RWPE2 (cell line): ENCODE measurements around the gene GCKR.

Experiments used
- ATAC-seq: fragments of 200-7000 bp; cut with Tn5 transposase; 3 replicates; pipeline ENCODE4 v1.9.1; 2021; ENCODE audit warnings: low read depth
- DNase-seq: peaks from one replicate; pipeline ENCODE4 v3.0.0-alpha.2; 2020; ENCODE audit warnings: low spot score
- H3K27ac ChIP-seq: fragments of 450-650 bp; 2 replicates; pipeline ENCODE4 v1.5.1; 2017; ENCODE audit warnings: mild to moderate bottlenecking; ENCODE audit not compliant: poor library complexity, severe bottlenecking
- H3K27me3 ChIP-seq: fragments of 250-450 bp; sonication (Bioruptor Pico); 2 replicates; pipeline ENCODE4 v1.5.1; 2021; ENCODE audit warnings: mild to moderate bottlenecking, moderate library complexity; ENCODE audit not compliant: insufficient read depth, poor library complexity, severe bottlenecking
- H3K36me3 ChIP-seq: fragments of 250-450 bp; sonication (Bioruptor Pico); 2 replicates; pipeline ENCODE4 v1.5.1; 2020; ENCODE audit warnings: low read depth, mild to moderate bottlenecking, moderate library complexity
- H3K4me1 ChIP-seq: fragments of 250-450 bp; sonication (Bioruptor Pico); 2 replicates; pipeline ENCODE4 v1.5.1; 2021; ENCODE audit warnings: mild to moderate bottlenecking, moderate library complexity; ENCODE audit not compliant: insufficient read depth, poor library complexity, severe bottlenecking
- H3K4me3 ChIP-seq: fragments of 250-450 bp; sonication (Bioruptor Pico); 2 replicates; pipeline ENCODE4 v1.5.1; 2021; ENCODE audit warnings: mild to moderate bottlenecking, moderate library complexity; ENCODE audit not compliant: severe bottlenecking
- H3K9me3 ChIP-seq: fragments of 250-450 bp; sonication (Bioruptor Pico); 2 replicates; pipeline ENCODE4 v1.5.1; 2021; ENCODE audit warnings: mild to moderate bottlenecking, moderate library complexity; ENCODE audit not compliant: severe bottlenecking
- TF ChIP-seq, protein P1 (sequence below): fragments of 450-650 bp; IDR thresholded peaks from one replicate; pipeline ENCODE4 v1.5.1; 2017; ENCODE audit warnings: mild to moderate bottlenecking, moderate library complexity; ENCODE audit not compliant: poor library complexity, severe bottlenecking

Gene GCKR

DNA sequence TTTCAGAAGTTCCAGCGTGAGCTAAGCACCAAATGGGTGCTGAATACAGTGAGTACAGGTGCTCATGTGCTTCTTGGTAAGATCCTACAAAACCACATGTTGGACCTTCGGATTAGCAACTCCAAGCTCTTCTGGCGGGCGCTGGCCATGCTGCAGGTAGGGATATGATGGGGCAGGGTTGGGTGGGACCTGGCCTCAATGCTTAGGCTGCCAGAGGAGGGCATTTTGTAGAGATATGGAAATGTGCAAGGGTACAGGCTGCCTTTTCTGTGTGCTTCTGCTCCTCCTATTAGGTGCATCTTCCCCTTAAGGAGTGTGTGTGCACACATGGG is 22.1 kb downstream of the GCKR start:
- H3K9me3 ChIP-seq, result no peaks in the 10 kb centered on the region
- H3K27me3 ChIP-seq, result no peaks in the 10 kb centered on the region
- TF ChIP-seq, protein P1, sequence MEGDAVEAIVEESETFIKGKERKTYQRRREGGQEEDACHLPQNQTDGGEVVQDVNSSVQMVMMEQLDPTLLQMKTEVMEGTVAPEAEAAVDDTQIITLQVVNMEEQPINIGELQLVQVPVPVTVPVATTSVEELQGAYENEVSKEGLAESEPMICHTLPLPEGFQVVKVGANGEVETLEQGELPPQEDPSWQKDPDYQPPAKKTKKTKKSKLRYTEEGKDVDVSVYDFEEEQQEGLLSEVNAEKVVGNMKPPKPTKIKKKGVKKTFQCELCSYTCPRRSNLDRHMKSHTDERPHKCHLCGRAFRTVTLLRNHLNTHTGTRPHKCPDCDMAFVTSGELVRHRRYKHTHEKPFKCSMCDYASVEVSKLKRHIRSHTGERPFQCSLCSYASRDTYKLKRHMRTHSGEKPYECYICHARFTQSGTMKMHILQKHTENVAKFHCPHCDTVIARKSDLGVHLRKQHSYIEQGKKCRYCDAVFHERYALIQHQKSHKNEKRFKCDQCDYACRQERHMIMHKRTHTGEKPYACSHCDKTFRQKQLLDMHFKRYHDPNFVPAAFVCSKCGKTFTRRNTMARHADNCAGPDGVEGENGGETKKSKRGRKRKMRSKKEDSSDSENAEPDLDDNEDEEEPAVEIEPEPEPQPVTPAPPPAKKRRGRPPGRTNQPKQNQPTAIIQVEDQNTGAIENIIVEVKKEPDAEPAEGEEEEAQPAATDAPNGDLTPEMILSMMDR, result no peak
- no peaks in the 10 kb centered on the region for H3K4me1 ChIP-seq
- no peak overlapping the region for H3K27ac ChIP-seq
- no peak overlapping the region for H3K4me3 ChIP-seq
- no peak for DNase-seq
- no peaks in the 10 kb centered on the region for H3K36me3 ChIP-seq
- ATAC-seq, result no peak

DNA sequence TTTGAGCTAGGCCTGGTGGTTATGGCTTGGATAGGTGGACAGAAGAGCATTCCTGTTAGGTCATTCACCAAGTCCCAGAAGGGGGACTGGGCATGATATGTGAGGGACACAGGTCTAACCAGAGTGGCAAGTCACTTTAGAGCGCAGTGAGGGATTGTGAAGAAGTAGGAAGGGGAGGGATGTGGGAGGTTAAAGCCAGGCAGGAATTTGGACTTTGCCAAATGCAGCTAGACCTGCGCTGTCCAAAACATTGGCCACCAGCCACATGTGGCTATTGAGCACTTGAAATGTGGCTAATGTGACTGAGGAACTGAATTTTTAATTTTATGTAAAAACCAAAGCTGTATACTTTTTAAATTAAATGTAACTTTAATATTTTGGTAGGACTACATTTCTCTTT is 23.7 kb downstream of the GCKR start:
- Histone ChIP-seq H3K27me3 (no peaks in the 10 kb centered on the region), H3K4me3 (no peak overlapping the region), H3K4me1 (no peaks in the 10 kb centered on the region), H3K36me3 (no peaks in the 10 kb centered on the region), H3K27ac (no peak overlapping the region), H3K9me3 (no peaks in the 10 kb centered on the region)
- ATAC-seq (no peak), DNase-seq (no peak)
- TF ChIP-seq, protein P1, result no peak

DNA sequence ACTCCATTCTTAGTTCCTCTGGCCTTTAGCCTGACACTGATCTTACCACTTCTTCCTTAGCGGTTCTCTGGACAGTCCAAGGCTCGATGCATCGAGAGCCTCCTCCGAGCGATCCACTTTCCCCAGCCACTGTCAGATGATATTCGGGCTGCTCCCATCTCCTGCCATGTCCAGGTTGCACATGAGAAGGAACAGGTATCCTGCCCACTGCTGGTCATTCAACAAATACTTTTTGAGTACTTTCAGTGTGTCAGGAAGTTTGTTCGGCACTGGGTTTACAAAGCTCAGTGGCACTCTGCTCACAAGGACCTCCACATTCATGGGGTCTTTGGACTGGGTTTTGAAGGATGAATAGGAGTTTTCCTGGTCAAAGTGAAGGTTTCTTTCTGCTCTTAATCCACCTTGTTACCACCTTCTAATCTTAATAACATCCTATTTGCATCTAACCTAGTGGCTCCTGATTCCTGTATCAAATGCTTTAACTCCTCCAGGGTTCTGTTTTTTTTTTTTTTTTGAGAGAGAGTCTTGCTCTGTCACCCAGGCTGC is 25.8 kb downstream of the GCKR start:
- Histone ChIP-seq H3K4me3 (no peak overlapping the region), H3K9me3 (no peaks in the 10 kb centered on the region), H3K36me3 (no peaks in the 10 kb centered on the region), H3K4me1 (peaks cover 7% of the 10 kb centered on the region), H3K27ac (no peak overlapping the region), H3K27me3 (no peaks in the 10 kb centered on the region)
- no peak for ATAC-seq
- no peak for DNase-seq
- TF ChIP-seq, protein P1, result no peak

DNA sequence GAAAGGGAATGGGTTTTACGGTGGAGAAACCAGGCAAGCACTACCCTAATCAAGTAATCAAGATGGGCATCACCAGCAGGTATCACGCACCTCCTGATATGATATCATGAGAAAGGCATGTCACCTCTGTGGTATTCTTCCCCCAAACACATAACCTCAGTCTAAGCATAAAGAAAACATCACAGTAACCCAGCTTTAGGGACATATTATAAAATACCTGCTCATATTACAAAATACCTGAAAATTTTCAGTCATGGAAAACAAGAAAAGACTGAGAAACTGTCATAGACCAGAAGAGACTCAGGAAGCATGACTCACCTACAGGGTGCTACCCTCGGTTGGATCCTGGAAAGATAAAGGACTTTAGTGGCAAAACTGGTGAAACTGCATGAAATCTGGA is 30.5 kb downstream of the GCKR start:
- ATAC-seq, result peak; percentile 89

DNA sequence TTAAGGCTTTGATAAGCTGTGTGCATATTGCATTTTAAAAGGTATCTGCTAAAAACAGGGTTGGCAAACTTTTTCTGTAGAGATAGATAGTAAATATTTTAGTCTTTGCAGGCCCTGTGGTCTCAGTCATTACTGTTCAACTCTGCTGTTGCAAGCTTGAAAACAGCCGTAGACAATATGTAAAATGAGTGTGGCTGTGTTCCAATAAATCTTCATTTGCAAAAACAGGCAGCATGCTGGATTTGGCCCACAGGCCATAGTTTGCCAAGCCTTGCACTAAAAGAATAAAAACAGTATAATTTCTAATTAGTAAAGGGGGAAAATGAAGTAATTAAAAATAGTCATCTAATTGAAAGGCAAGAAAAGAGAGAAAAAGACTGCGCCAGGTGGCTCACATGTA is 35.3 kb downstream of the GCKR start:
- DNase-seq, result no peak
- no peaks in the 10 kb centered on the region for H3K9me3 ChIP-seq
- H3K36me3 ChIP-seq, result no peaks in the 10 kb centered on the region
- H3K27ac ChIP-seq, result no peak overlapping the region
- H3K27me3 ChIP-seq, result no peaks in the 10 kb centered on the region
- no peak overlapping the region for H3K4me3 ChIP-seq
- ATAC-seq, result no peak
- H3K4me1 ChIP-seq, result peaks cover 9% of the 10 kb centered on the region
- TF ChIP-seq, protein P1, result no peak

More for the DNA sequence above, 30.5 kb downstream of the GCKR start:
- Histone ChIP-seq H3K27me3 (no peaks in the 10 kb centered on the region), H3K4me3 (no peak overlapping the region), H3K27ac (peak overlapping the region; percentile 64), H3K36me3 (no peaks in the 10 kb centered on the region), H3K9me3 (no peaks in the 10 kb centered on the region), H3K4me1 (peaks cover 11% of the 10 kb centered on the region)
- DNase-seq, result no peak
- TF ChIP-seq, protein P1, result no peak
